Stimulated activated CD4-positive, alpha-beta T cell treated with anti-CD3 and anti-CD28 coated beads, TNF-alpha, amount 100 ng/mL, for 24 hours (primary cell): ENCODE measurements around the gene RASGRF1.
"Not testable (repeated sequence)": the region's sequence is repeated elsewhere in the genome, so short reads cannot be mapped to it uniquely, and the experiment has no call there.

Source experiments
- DNase-seq, 3 experiments: peaks; one replicate each; pipeline ENCODE4 v3.0.0-alpha.2; 2020; ENCODE audit warnings: low read depth in 3 of 3

RASGRF1 gene

DNA sequence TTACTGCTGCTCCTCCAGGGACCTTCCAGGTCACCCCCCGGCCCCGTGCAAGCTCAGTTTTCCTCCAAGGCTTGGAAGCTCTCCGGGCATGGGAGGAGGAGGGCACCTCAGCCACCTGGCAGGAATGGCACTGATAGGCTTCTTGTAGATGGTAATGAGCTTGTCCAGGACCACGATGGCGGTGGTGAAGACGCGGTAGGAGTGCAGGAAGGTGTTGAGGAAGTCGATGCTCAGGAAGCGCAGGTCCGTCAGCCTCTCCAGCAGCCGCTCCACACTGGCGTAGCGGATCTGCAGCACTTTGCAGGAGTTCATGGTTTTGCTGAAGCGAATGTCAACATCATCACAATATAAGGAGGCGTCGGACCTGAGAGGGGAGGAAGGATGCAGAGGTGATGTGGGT lies 84.5 kb downstream of the RASGRF1 start:
- DNase-seq: no peak

DNA sequence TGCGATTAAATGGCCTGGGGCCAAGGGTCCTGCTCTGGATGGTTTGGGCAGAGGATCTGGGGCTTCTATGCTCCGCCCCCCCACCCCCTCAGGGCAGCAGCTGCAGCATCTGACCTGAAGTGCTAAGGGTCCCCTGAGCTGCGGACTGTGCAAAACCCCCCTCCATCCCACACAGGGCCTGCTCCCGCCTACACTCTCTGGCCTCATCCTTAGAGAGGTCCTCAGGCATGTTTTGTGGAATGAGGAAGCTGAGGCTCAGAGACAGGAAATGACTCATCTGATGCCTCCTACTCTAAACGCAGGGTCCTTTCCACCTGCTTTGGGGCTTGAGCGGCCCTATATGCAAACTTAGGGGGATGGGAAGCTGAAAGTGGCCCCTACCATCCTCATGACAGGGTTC lies 86.2 kb downstream of the RASGRF1 start:
- no peak for DNase-seq

DNA sequence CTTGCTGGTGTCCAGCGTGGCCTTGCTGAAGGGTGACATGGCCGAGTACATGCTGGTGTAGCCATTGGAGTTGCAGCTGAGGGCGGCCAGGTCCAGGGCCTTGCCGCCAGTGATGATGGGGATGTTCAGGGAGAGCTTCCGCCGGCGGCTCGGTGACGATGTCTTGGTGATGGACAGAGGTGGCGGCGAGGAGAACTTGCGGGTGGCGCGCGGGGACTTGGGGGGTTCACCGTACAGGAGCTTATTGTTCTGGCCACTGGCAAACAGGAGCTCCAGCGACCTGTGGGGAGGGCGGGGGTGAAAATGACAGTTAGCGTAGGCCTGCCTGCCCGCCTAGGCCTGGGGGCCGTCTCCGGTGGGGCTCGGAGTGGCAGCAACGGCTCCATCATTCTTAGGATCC lies 86.7 kb downstream of the RASGRF1 start:
- no peak for DNase-seq

DNA sequence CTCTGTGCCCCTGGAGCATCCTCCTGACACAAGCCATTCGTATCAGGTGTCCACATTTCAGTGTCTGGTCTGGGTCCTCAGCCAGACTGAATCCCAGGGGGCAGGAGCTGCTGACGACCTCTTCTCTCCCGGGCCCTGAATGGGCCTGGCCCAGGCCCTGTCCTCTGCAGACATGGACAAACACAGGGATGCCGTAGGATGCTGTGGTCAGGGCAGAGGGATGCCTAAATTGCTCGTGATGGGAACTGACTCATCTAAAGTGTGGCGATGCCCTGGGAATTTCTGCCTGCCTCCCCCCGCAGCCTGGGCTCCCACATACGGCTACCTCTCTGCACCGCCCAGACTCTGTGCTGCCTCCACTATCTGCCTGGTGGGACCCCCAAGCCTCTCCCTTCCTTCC lies 87.3 kb downstream of the RASGRF1 start:
- no peak for DNase-seq

DNA sequence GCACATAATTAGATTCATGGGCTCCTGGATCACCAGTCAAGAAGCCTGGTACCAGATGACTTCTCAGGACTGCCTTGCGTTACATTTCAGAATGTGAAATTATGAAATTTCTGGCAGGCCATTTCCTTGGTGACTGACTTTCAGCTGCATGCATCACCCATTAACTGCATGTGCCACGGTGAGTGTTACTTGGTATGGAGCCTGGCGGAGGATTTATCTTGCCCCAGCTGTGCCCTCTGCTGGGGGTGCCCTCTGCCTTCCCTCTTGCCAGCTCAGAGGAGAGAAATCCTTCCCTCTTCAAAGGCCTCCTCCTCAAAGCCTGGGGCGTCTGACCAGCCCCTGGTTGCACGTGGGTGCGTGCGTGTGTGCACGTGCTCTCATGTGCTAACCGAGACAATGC lies 88.0 kb downstream of the RASGRF1 start:
- no peak for DNase-seq

DNA sequence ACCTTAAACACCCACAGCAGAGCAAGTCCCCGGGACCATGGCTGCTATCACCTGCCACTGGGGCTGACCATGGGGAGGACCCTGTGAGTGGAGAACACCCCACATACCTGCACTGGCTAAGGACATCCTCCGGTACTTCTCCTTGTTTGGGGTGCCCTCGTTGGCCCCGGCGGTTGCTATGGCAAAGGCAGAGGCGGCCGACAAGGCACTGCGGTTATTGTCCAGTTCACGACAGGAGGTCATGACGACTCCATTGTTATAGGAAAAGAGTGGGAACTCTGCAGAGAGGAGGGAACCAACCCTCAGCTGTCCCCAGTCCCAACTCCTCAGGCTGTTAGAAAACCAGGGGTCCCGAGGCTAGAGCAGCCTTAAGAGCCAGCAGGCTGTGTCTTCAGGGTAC lies 90.9 kb downstream of the RASGRF1 start:
- no peak for DNase-seq

DNA sequence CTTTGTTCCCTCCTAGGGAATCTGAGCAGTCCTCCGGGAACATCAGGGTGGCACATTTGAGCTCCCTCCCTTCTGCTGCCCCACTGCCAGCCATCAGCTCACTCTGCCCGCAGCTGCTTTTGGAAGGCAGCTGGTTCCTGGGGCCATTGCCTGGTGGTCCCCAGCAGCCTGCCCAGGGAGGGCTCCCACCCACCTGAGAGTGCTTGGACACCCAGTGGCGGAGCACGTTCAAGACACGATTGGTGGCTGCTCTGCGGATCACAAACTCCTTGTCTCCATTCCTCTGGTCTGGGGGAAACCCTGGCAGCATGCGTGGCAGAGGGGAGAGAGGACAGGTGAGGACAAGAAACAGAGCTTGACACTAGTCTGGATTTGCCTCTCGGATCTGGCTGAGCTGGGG lies 92.1 kb downstream of the RASGRF1 start:
- DNase-seq: no peak

DNA sequence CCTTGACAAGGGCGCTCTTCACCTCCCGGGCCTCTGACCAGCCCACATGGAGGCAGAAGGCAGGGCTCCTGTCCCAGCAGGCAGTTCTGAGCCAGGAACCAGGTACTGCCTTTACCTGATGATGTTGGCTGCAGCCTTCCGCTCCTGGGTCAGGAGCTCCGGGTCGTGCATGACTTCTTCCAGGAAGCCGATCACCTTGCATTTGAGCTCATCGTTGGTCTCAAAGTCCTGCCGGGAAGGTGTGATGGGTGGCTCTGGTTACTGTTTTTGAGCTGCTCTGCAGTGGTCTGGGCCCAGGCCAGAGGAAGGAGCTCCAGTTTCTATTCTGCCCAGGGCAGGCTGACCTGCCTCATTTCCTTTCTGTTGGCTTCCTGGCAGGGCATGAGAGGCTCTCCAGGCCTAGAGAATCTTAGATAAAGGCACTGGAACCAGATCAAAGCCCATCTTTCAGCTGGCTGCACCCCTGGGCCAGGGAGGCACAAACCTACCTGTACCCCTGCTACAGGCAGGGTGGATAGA lies 92.5 kb downstream of the RASGRF1 start:
- DNase-seq: no peak

DNA sequence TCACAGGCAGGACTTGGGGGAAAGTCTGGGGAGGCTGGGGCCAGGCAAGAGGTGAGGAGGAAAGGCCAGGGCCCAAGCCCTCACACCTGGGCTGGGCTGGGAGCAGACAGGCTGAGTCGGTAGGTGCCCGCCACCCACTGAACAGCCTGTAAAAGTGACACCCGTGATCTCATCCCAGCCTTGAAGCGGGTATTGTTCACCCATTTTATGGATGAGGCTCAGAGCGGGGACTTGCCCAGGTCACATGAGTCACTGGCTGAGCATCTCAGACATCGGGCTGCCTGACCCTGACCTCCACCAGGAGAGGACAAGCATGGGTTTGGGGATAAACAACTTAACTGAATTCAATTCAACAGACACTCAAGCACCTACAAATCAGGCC lies 93.7 kb downstream of the RASGRF1 start:
- DNase-seq: no peak

DNA sequence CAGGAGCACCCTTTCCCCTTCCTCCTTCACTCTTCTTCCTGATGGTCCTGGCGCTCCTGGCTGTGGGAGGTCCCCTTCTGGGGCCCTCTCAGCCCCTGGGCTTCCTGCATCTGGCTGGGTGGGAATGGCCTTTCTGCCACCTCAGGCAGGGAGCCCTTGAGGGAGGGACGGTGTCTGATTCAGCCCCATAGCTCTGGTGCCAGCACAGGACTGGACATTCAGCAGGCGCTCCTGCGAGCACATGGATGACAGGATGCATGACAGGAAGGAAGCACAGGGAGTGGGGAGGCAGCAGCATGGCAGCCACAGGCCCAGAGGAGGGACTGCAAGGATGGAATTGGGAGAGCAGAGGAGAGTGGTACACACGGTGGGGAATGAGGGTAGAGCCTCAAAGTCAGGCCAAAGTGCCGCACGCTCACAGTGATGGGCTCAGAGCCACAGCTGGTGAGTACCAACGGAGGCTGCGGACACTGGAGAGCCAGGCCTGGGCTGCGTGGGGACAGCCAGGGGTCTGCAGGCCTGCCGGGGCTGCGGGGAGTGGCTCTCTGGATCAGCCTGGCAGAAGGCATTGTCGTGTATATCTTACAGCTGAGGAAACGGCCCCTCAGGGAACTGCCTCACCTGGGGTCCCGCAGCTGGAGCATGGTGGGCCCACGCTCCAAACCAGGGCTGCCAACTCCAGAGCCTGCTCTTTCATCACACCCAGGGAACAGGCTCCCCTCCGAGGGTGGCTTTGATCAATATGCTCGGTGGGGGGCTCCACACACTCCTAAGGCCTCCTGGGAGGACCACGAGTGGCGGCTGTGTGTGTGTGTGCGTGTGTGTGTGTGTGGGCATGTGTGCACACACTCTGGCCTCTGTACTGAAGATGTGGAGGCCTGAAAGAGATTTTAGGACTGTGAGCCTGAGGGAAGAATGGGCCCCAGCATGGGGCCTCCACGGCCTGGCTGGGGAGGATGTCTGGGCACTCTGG lies 94.4 kb downstream of the RASGRF1 start:
- DNase-seq: no peak

DNA sequence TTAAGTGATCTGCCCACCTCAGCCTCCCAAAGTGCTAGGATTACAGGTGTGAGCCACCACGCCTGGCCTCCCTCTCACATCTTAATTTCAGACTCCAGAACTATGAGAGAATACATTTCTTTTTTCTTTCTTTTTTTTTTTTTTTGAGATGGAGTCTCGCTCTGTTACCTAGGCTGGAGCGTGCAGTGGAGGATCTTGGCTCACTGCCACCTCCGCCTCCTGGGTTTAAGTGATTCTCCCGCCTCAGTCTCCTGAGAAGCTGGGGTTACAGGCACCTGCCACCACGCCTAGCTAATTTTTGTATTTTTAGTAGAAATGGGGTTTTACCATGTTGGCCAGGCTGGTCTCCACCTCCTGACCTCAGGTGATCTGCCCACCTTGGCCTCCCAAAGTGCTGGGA lies 95.4 kb downstream of the RASGRF1 start:
- not testable (repeated sequence) for DNase-seq

DNA sequence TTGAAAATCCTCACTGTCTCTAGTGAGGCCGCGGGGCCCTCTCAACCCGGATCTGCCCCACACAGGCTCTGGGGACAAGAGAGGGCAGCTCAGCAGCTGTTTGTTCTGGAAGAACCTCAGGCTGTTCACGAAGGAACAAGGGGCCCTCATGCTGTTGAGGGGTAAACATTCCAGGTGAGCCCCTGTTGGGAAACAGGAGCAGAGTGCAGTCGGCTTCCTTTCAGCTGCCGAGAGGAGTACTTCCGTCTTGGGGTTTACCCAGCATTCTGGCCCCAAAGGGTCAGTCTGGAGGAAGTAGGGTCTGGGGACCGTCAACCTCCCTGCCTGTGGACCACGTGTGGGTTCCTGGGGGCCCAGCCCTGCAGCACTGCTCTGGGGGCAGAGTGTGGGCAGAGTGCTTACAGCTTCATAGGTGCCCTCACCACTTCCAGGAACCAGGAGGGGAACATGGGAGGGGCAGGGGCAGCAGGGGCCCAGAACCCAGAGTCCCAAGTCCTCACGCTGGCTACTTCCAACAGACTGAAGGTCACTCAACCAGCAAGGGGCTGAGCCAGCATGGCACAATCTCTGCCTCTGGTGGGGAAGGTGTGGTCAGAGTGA lies 96.5 kb downstream of the RASGRF1 start:
- no peak for DNase-seq

DNA sequence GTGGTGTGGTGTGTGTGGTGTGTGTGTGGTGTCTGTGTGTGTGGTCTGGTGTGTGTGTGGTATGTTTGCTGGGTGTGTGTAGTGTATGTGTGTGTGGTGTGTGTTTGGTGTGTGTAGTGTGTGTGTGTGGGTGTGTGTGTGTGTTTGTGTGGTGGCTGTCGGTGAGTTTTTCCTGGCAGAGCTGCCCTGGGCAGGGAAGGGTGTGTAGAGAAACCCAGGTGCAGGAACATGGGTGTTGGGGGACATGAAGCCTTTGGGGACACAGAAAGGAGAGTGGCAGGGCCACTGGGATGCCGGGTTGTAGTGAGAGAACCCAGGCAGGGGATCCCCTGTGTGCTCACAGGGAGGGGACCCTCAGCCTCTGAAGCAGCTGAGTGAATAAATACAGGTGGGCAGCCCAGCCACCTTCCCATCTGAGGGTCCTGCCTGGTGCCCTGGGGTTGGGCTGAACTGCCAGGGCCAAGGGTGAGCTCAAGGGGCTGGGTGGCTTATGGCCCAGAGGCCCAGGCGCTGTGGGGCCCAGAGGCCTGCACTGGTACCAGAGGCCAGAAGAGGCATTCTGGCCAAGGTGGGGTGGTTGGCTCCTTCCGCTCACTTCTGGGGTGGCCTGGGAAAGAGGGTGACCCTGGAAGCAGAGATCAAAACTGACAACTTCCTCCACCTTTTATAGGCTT lies 97.2 kb downstream of the RASGRF1 start:
- DNase-seq: no peak

DNA sequence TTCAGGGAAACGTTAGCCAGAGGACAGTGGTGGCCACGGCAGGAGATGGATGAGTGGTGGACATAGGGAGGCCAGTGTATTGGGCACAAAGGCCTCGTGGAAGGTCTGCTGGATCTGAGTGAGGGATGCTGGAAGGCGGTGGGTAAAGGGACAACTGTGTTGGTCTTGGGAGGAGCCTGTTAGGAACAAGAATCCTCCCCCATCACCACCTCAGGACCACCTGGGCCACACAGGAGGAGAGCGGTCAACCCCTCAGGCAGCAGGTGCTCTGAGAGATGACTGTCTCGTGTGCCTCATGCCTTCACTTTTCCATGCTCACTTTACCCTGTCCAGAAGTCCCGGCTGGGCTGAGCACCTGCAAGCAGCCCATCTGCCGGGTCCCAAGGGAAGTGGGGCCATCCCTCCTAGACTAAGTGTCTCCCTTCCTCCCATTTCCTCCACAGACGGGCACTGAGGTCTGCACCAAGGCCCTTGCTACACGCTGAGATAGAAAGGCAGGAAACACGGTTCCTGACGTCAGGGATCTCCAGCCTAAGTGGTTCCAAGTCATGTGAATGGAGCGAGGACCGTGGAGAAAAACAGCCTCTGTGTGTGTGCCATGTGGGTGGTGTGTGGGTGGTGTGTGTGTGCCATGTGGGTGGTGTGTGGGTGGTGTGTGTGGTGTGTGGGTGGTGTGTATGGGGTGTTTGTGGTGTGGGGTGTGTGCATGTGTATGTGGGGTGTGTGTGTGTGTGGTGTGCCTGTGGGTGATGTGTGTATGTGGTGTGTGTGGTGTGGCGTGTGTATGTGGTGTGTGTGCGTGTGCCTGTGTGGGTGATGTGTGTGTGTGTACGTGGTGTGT lies 97.9 kb downstream of the RASGRF1 start:
- no peak for DNase-seq

DNA sequence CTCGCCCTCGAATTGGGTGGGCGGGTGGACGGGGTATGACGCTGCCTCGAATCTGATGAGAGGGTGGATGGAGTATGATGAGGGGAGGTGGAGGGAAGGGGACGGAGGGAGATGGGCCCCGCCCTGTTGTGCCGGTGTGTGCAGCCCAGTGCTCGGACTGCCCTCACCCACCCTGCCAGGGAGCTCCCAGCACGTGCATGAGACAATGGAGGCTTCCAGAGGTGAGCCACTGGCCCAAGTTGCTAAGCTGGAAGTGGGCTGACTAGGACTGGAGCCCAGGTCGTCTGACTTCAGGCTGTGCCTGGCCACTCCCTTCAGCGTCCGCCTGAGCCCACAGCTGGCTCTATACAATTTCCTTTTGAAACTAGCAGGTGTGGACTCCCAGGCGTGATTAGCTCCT lies 98.7 kb downstream of the RASGRF1 start:
- DNase-seq: no peak

DNA sequence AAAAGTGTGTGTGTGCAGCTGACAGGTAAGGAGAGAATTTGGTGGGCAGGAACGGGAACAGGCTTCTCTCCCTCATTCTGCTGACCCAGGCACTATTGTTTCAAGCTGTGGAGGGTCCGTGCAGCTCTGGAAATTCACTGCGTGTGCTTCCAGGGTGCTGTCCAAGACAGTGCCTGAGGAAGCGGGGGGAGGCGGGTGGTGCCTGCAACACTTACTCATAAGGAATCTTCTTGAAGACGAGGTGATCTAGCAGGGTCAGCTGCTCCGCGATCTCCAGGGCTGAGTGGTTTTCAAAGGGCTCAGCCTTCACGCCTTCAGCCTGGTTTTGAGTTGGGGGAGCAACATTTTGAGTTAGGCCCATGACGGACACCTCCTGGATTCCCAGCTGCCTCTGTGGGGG lies 99.1 kb downstream of the RASGRF1 start:
- DNase-seq: no peak

DNA sequence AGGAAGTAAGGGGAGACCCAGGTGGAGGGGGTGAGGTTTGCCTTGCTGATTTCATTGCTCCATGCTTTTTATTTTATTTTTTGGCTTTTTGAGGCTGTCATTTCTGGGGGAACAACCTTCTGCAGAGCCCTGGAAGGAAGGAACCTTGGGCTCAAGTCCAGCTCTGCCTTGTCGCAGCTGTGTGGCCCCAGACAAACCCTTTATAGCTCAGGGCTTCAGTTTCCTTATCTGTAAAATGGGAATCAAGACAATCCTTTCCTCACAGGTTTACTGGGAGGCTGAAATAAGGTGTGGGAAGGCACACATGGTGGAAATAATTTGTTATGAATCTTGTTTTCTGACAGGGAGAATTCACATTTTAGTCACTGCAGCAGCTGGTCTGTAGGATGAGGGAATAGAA lies 100.3 kb downstream of the RASGRF1 start:
- no peak for DNase-seq

DNA sequence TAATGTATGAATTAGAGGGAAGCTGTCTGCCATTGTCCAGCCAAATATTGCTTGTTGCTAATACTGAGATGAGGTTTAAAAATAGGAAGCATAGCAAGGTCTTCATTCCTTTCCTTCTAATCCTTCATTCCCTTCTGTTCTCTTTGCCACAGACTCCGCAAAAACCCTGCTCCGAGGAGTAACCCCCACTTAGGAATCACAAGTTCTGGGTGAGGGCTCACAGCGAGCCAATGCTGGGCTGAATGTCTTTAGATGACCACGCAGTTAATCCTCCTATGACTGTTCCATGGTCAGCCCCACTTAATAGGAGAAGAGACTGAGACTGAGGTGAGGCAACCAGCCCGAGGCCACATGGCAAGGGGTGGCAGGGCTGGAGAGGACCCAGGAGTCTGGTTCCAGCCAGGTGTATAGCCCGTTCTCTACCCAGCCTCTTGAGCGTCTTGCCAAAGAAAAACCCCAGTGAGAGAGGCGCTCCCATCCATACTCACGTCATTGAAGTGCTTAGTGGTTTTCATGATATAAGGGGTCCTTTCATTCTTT lies 100.8 kb downstream of the RASGRF1 start:
- DNase-seq: no peak

DNA sequence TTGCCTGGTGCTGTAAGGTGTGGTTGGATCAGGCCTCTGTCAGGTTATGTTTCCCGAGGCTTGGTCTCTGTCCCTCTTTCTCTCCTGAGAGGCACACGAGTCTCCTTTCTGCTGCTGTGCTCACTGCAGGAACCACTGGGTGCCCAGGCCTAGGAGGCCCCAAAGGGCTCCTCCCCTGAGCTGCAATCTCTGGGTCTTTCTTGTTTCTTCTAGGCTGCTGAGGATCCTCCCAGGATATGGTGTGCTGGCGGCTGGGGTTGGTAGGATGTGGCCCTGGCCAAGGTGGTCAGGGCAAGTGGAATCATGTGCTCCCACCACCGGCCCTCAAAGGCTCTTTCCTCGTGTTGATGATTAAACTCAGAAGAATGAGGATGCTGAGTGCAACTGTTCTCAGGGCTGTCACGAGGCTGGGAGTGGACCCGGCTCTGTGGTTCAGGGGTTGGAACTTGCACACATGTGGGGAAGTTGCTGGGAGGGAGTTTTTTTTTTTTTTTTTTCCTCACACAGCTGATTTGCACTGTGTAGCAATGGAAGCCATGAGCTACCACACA lies 102.1 kb downstream of the RASGRF1 start:
- DNase-seq: no peak

DNA sequence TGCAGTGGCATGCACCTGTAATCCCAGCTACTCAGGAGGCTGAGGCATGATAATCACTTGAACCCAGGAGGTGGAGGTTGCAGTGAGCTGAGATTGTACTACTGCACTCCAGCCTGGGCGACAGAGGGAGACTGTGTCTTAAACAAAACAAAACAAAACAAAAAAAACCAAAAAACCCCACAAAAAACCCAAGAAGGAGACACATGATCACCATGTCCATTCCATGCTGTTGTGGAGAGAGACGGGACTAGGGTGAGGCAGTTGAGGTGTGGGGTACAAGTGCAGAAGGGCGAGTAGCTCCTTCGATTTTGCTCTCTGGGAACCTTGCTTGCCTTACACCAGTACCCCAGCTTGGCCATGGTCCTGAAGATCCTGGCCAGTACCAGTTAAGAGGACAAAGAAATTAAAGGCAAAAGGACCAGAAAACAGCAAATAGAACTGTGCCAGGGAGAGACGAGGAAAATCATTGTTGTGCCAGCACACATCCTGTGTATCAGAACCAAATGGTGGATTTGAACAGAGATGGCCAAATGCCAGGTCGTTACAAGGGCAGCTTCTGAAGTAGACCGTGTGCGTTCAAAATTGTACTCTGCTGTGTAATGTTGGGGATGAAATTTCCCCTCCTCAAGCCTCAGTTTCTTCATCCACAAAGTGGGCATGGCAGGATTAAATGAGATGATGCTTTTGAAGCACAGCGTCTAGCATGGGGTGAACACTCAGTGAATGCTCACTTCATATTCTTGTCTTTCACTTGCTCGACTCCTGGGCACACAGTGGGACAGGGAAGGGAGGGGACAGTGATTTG lies 102.8 kb downstream of the RASGRF1 start:
- DNase-seq: no peak
